Nephron progenitor cell (in vitro differentiated cells): Measurements from ENCODE around the gene MN1.

ENCODE experiments used
- DNase-seq: peaks from one replicate; pipeline ENCODE4 v3.0.0; 2021
- H3K27ac Mint-ChIP-seq: 2 replicates; pipeline ENCODE4 v1.8.0; 2021; ENCODE audit warnings: mild to moderate bottlenecking, moderate library complexity, mixed read lengths
- H3K27me3 Mint-ChIP-seq: 2 replicates; pipeline ENCODE4 v1.8.0; 2021; ENCODE audit warnings: mild to moderate bottlenecking, low read depth, mixed read lengths; ENCODE audit not compliant: poor library complexity
- H3K36me3 Mint-ChIP-seq: 2 replicates; pipeline ENCODE4 v1.8.0; 2021; ENCODE audit warnings: low read depth, mixed read lengths
- H3K4me1 Mint-ChIP-seq: 2 replicates; pipeline ENCODE4 v1.8.0; 2021; ENCODE audit warnings: mixed read lengths
- H3K4me3 Mint-ChIP-seq: 2 replicates; pipeline ENCODE4 v1.8.0; 2021; ENCODE audit warnings: mild to moderate bottlenecking, moderate library complexity, mixed read lengths
- H3K9me3 Mint-ChIP-seq: 2 replicates; pipeline ENCODE4 v1.8.0; 2021; ENCODE audit warnings: mild to moderate bottlenecking, moderate library complexity, mixed read lengths
- CTCF ChIP-seq: fragments of 200-600 bp; sonication (generic); IDR thresholded peaks from 2 replicates; pipeline ENCODE4 v1.5.0; 2021; ENCODE audit warnings: antibody characterized with exemption

The MN1 gene

GRCh38 chr22:27754888-27755480, 46.6 kb downstream of the MN1 start:
- Mint-ChIP-seq H3K27me3 (peaks cover 18% of the 10 kb centered on the region), H3K27ac (no peak overlapping the region), H3K4me1 (peaks cover 15% of the 10 kb centered on the region), H3K9me3 (no peaks in the 10 kb centered on the region), H3K36me3 (peaks cover 6% of the 10 kb centered on the region), H3K4me3 (no peak overlapping the region)
- DNase-seq: no peak
- no peak for TF ChIP-seq CTCF

- Mint-ChIP-seq H3K27ac (no peak overlapping the region), H3K9me3 (no peaks in the 10 kb centered on the region), H3K27me3 (peaks cover 23% of the 10 kb centered on the region), H3K4me3 (no peak overlapping the region), H3K4me1 (peaks cover 21% of the 10 kb centered on the region), H3K36me3 (peaks cover 6% of the 10 kb centered on the region)
- no peak for DNase-seq
- TF ChIP-seq CTCF: no peak
Observed at GRCh38 chr22:27754247-27754887, 47.2 kb downstream of the MN1 start.

GRCh38 chr22:27752771-27753170, 48.8 kb downstream of the MN1 start:
- H3K9me3 Mint-ChIP-seq: no peaks in the 10 kb centered on the region

GRCh38 chr22:27752141-27752540, 49.4 kb downstream of the MN1 start:
- peaks cover 46% of the 10 kb centered on the region for H3K27me3 Mint-ChIP-seq
- H3K36me3 Mint-ChIP-seq: peaks cover 6% of the 10 kb centered on the region
- TF ChIP-seq CTCF: no peak
- H3K4me3 Mint-ChIP-seq: no peak overlapping the region
- no peak for DNase-seq
- no peaks in the 10 kb centered on the region for H3K9me3 Mint-ChIP-seq
- H3K4me1 Mint-ChIP-seq: peaks cover 33% of the 10 kb centered on the region
- H3K27ac Mint-ChIP-seq: no peak overlapping the region

More at GRCh38 chr22:27752771-27753170, 48.8 kb downstream of the MN1 start:
- Mint-ChIP-seq H3K27me3 (peaks cover 39% of the 10 kb centered on the region), H3K4me3 (no peak overlapping the region), H3K36me3 (peaks cover 6% of the 10 kb centered on the region), H3K27ac (no peak overlapping the region), H3K4me1 (peaks cover 33% of the 10 kb centered on the region)
- no peak for DNase-seq
- TF ChIP-seq CTCF: no peak

DNA sequence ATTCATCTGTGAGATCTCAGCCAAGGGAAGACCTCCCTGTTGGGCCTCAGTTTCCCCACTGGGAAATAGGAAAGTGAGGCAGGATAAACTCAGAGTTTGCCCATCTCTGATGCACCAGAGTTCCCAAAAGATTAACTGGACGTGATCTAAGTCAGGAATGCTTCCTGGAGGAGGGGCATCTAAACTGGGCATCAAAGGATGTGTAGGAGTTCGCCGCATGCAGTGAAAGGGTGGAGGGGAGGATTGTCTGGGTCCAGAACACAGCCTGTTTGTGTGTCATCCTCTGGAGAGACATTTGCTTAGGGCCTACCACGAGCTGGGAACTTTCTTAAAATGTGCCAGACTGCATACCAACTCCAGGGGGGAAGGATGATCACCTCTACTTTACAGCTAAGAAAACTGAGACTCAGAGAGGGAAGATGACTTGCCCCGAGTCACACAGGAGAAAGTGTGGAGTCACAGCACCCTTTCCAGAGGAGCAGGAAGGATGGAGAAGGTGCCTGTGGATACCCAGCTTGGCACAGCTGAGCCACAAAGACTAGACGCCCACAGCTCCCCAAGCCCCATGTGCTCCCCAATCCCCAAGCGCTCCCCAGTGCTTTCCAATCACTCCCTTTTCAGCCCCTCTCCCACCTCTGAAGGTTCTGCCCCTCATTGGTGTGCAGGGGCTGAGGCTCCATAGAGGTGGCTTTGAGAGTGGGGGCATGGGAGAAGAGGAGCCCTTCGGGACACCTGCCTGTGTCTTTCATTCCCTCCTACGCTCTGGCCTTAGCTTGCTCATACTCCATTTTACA, 50.1 kb downstream of the MN1 start:
- Mint-ChIP-seq H3K36me3 (peaks cover 6% of the 10 kb centered on the region), H3K27me3 (peaks cover 51% of the 10 kb centered on the region), H3K4me3 (no peak overlapping the region), H3K9me3 (no peaks in the 10 kb centered on the region), H3K27ac (no peak overlapping the region), H3K4me1 (peaks cover 33% of the 10 kb centered on the region)
- TF ChIP-seq CTCF: no peak
- no peak for DNase-seq
